ENCODE measurements around the gene SULT6B1. TPM values are rescaled to one million over a fixed set of nuclear protein-coding genes. Genes with fewer than 3 reads are reported as not detected.

The SULT6B1 gene
- total and polyA plus RNA-seq, 2 donors (not counting 1 experiment from before 2014, with no cell fraction given) = not detected

DNA sequence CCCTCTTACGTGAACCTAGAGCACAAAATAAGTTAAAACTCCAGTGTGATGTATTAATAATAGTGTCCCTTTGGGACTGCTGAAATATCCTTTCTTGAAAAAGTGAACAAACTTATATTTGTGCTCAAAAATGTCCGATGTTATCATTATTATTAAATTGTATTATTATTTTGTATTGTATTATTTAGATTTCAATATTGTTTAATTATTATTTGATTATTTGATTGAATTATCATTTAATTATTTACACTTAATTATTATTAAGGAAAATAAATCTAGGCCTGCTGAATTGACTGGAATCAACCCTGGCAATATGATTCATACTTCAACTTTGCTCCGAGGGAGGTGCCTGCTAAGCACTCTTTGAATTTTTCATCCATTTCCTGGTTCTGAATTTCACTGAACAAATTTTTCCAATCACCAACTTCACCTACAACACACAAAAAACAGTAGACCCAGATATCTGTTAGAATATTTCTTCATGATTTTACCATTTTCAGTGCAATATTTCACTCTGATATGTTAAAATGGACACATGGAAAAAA, 20.8 kb downstream of the SULT6B1 start:
- Mint-ChIP-seq H3K4me3 (no peak overlapping the region), H3K4me1 (peaks cover 2% of the 10 kb centered on the region), H3K27me3 (no peaks in the 10 kb centered on the region), H3K27ac (no peak overlapping the region), H3K9me3 (ENCODE audit: insufficient read depth) (no peaks in the 10 kb centered on the region)
- intact Hi-C loops (cut with micrococcal nuclease) = loop anchor here (1.0 to 5.0 kb wide), 3 partner anchors 225 to 710 kb away; no protein-coding TSS in a partner anchor
- no peaks in the 10 kb centered on the region for H3K79me2 ChIP-seq (ENCODE audit: control insufficient read depth, insufficient read depth, low read length)
- H4K20me1 ChIP-seq (ENCODE audit: control insufficient read depth, insufficient read depth, low read length, poor library complexity, severe bottlenecking) = no peaks in the 10 kb centered on the region
- 88% methylated on average over 1 of the region's 3 CpGs for WGBS (ENCODE audit: insufficient coverage)
- TF ChIP-seq, protein P1, sequence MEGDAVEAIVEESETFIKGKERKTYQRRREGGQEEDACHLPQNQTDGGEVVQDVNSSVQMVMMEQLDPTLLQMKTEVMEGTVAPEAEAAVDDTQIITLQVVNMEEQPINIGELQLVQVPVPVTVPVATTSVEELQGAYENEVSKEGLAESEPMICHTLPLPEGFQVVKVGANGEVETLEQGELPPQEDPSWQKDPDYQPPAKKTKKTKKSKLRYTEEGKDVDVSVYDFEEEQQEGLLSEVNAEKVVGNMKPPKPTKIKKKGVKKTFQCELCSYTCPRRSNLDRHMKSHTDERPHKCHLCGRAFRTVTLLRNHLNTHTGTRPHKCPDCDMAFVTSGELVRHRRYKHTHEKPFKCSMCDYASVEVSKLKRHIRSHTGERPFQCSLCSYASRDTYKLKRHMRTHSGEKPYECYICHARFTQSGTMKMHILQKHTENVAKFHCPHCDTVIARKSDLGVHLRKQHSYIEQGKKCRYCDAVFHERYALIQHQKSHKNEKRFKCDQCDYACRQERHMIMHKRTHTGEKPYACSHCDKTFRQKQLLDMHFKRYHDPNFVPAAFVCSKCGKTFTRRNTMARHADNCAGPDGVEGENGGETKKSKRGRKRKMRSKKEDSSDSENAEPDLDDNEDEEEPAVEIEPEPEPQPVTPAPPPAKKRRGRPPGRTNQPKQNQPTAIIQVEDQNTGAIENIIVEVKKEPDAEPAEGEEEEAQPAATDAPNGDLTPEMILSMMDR (IDR thresholded peaks at IDR 0.05) = no peak
- no peak for TF ChIP-seq EZH2 (IDR thresholded peaks at IDR 0.05; ENCODE audit: borderline replicate concordance, insufficient read depth, low read depth, low read length, poor library complexity, severe bottlenecking)
- POLR2A ChIA-PET = no interaction called here
- DNase-seq (no peak), ATAC-seq (ENCODE audit: low read depth) (no peak)
- H3K4me2 ChIP-seq (replicated peaks; ENCODE audit: low read depth, low read length, poor library complexity, severe bottlenecking) = no peak overlapping the region
- H2AFZ ChIP-seq (ENCODE audit: insufficient read depth, low read depth, low read length, poor library complexity, severe bottlenecking) = no peak overlapping the region
- H3K4me3 ChIP-seq (ENCODE audit: control extremely low read depth in 1 of 5, extremely low read depth in 1 of 5, insufficient read depth in 1 of 5, low read depth in 2 of 5, low read length in 4 of 5) = no peak overlapping the region
- H3K4me1 ChIP-seq (ENCODE audit: control insufficient read depth in 2 of 2, insufficient read depth in 2 of 2, low read length in 2 of 2) = no peaks in the 10 kb centered on the region
- H3K9ac ChIP-seq (ENCODE audit: low read length) = no peak overlapping the region
- H3K36me3 ChIP-seq (replicated peaks in 1 of 2; ENCODE audit: control extremely low read depth in 1 of 2, control insufficient read depth in 1 of 2, extremely low read depth in 1 of 2, insufficient read depth in 2 of 2, low read length in 1 of 2) = no peaks in the 10 kb centered on the region
- CTCF ChIA-PET = interaction anchor here (1.4 to 4.9 kb wide), 5 partner anchors 11 to 709 kb away, joined by 3 to 27 read pairs (median 20); partner anchors contain the start of genes CEBPZOS and EIF2AK2
- no peak overlapping the region for H3K27ac ChIP-seq (ENCODE audit: low read length in 2 of 2)
- H3K27me3 ChIP-seq (replicated peaks in 1 of 4; ENCODE audit: control extremely low read depth in 1 of 4, control insufficient read depth in 3 of 4, insufficient read depth in 4 of 4, low read length in 3 of 4) = no peaks in the 10 kb centered on the region
- peaks cover 9 to 14% (median 14%) of the 10 kb centered on the region in 3 donors for H3K9me3 ChIP-seq (ENCODE audit: control extremely low read depth in 1 of 3, control insufficient read depth in 2 of 3, insufficient read depth in 1 of 3, low read length in 2 of 3)

DNA sequence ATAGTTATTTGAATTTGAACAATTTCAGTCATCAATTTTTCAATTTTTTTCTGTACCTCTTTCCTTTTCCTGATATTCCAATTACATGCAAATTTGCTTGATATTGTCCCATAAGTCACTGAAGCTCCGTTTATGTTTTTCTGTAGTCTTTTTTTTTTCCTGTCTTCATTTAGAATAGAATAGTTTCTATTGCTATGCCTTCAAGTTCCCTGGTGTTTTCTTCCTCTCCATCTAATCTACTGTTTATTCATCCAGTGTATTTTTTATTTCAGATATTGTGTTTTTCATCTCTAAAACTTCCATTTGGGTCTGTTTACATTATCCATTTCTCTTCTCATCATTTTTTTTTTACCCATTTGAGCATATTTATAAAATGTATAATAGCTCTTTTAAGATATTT, 23.7 kb downstream of the SULT6B1 start:
- no peaks in the 10 kb centered on the region for H3K27me3 ChIP-seq (replicated peaks in 1 of 4; ENCODE audit: control extremely low read depth in 1 of 4, control insufficient read depth in 3 of 4, insufficient read depth in 4 of 4, low read length in 3 of 4)
- CTCF ChIA-PET = no interaction called here
- intact Hi-C loops (cut with micrococcal nuclease) = loop anchor here (5.0 kb wide), 2 partner anchors 228 to 713 kb away; no protein-coding TSS in a partner anchor

More for the DNA sequence above, 23.7 kb downstream of the SULT6B1 start:
- Mint-ChIP-seq H3K4me3 (no peak overlapping the region), H3K27ac (no peak overlapping the region), H3K27me3 (no peaks in the 10 kb centered on the region), H3K9me3 (ENCODE audit: insufficient read depth) (no peaks in the 10 kb centered on the region), H3K4me1 (peaks cover 2% of the 10 kb centered on the region)
- Histone ChIP-seq H3K9ac (ENCODE audit: low read length) (no peak overlapping the region), H3K4me1 (ENCODE audit: control insufficient read depth in 2 of 2, insufficient read depth in 2 of 2, low read length in 2 of 2) (no peaks in the 10 kb centered on the region), H2AFZ (ENCODE audit: insufficient read depth, low read depth, low read length, poor library complexity, severe bottlenecking) (no peak overlapping the region), H3K79me2 (ENCODE audit: control insufficient read depth, insufficient read depth, low read length) (no peaks in the 10 kb centered on the region), H3K4me2 (replicated peaks; ENCODE audit: low read depth, low read length, poor library complexity, severe bottlenecking) (no peak overlapping the region), H3K36me3 (replicated peaks in 1 of 2; ENCODE audit: control extremely low read depth in 1 of 2, control insufficient read depth in 1 of 2, extremely low read depth in 1 of 2, insufficient read depth in 2 of 2, low read length in 1 of 2) (no peaks in the 10 kb centered on the region), H3K27ac (ENCODE audit: low read length in 2 of 2) (no peak overlapping the region), H3K4me3 (ENCODE audit: control extremely low read depth in 1 of 5, extremely low read depth in 1 of 5, insufficient read depth in 1 of 5, low read depth in 2 of 5, low read length in 4 of 5) (no peak overlapping the region), H4K20me1 (ENCODE audit: control insufficient read depth, insufficient read depth, low read length, poor library complexity, severe bottlenecking) (no peaks in the 10 kb centered on the region), H3K9me3 (ENCODE audit: control extremely low read depth in 1 of 3, control insufficient read depth in 2 of 3, insufficient read depth in 1 of 3, low read length in 2 of 3) (peaks cover 9 to 14% (median 14%) of the 10 kb centered on the region in 3 donors)
- no peak for ATAC-seq (ENCODE audit: low read depth)
- DNase-seq = no peak
- POLR2A ChIA-PET = no interaction called here
- TF ChIP-seq, protein P1 (IDR thresholded peaks at IDR 0.05) = no peak
- no peak for TF ChIP-seq EZH2 (IDR thresholded peaks at IDR 0.05; ENCODE audit: borderline replicate concordance, insufficient read depth, low read depth, low read length, poor library complexity, severe bottlenecking)
- WGBS (ENCODE audit: insufficient coverage) = no CpG with 5 or more reads among the region's 1 CpG

All from B cell (primary cell).